ENCODE data around the gene LARP4B. TPM values are rescaled to one million over a fixed set of nuclear protein-coding genes. Genes with fewer than 3 reads are reported as not detected.

The LARP4B gene
- total RNA-seq, 2 donors from 2014 or later, result 130 to 242 TPM

GRCh38 chr10:818010-818409 is 113.5 kb downstream of the LARP4B start:
- no peak for ATAC-seq
- no peaks in the 10 kb centered on the region for H3K9me3 Mint-ChIP-seq
- peaks cover 10 to 21% of the 10 kb centered on the region in 2 donors for H3K4me1 Mint-ChIP-seq (ENCODE audit: low read depth in 2 of 2)
- H3K36me3 Mint-ChIP-seq, result peaks cover 28% of the 10 kb centered on the region
- H3K27me3 Mint-ChIP-seq, result no peaks in the 10 kb centered on the region
- DNase-seq (ENCODE audit: low spot score), result no peak
- no peak overlapping the region for H3K27ac Mint-ChIP-seq
- H3K4me3 Mint-ChIP-seq, result no peak overlapping the region

DNA sequence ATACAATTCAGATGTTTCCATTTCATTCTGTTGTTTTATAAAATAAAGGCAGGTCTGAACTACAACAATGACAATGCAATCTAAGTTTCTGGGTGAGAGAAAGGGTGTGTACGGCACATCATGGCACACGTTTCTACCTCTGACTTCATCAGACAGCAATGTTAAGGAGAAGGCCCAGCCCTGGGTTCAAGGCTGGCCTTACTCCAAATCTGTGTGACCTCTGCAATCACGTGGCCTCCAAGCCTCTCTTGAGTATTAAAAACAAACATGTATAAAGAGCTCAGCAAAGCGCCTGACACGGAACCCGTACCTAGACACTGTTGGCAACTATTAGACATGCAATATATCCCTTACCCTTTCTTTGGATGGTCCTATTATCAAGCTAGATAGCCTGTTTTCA is 114.1 kb downstream of the LARP4B start:
- peaks cover 29% of the 10 kb centered on the region for H3K36me3 Mint-ChIP-seq
- no peak overlapping the region for H3K4me3 Mint-ChIP-seq
- ATAC-seq (no peak), DNase-seq (ENCODE audit: low spot score) (no peak)
- H3K4me1 Mint-ChIP-seq (ENCODE audit: low read depth in 2 of 2), result peaks cover 10 to 21% of the 10 kb centered on the region in 2 donors
- no peaks in the 10 kb centered on the region for H3K27me3 Mint-ChIP-seq
- no peaks in the 10 kb centered on the region for H3K9me3 Mint-ChIP-seq
- no peak overlapping the region for H3K27ac Mint-ChIP-seq

DNA sequence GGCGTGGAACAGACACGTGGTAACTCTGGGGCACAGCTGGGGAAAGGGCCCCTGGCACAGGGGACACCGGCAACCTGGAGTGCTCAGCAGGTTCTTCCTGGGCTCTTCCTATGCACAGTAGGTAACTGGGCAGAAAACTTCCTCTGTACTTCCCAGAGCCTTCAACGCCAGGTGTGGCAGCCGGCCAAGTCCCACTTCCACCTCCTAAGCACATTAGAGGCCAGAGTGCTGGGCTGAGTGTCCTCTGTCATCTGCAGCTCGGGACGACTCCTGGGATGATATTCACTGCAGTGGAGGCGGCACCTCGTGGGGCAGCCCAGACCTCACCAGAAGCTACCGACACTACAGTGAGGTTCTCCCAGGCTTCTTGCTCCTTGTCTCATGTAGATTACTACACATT is 114.5 kb downstream of the LARP4B start:
- no peak overlapping the region for H3K27ac Mint-ChIP-seq
- peaks cover 10 to 20% of the 10 kb centered on the region in 2 donors for H3K4me1 Mint-ChIP-seq (ENCODE audit: low read depth in 2 of 2)
- DNase-seq (ENCODE audit: low spot score), result no peak
- ATAC-seq, result no peak
- peaks cover 29% of the 10 kb centered on the region for H3K36me3 Mint-ChIP-seq
- no peak overlapping the region for H3K4me3 Mint-ChIP-seq
- no peaks in the 10 kb centered on the region for H3K9me3 Mint-ChIP-seq
- no peaks in the 10 kb centered on the region for H3K27me3 Mint-ChIP-seq

- Mint-ChIP-seq H3K4me3 (no peak overlapping the region), H3K27ac (no peak overlapping the region), H3K4me1 (ENCODE audit: low read depth in 2 of 2) (peaks cover 5 to 11% of the 10 kb centered on the region in 2 donors), H3K9me3 (no peaks in the 10 kb centered on the region), H3K36me3 (peaks cover 26% of the 10 kb centered on the region), H3K27me3 (no peaks in the 10 kb centered on the region)
- ATAC-seq (no peak), DNase-seq (ENCODE audit: low spot score) (no peak)
These were observed 115.4 kb downstream of the LARP4B start for GRCh38 chr10:816091-816477.

- Mint-ChIP-seq H3K27me3 (no peaks in the 10 kb centered on the region), H3K36me3 (peaks cover 20% of the 10 kb centered on the region), H3K9me3 (no peaks in the 10 kb centered on the region), H3K4me1 (ENCODE audit: low read depth in 2 of 2) (peaks cover 0 to 7% of the 10 kb centered on the region in 2 donors), H3K4me3 (no peak overlapping the region), H3K27ac (no peak overlapping the region)
- no peak for DNase-seq (ENCODE audit: low spot score)
- no peak for ATAC-seq
These were observed 116.0 kb downstream of the LARP4B start for GRCh38 chr10:815338-816090.

DNA sequence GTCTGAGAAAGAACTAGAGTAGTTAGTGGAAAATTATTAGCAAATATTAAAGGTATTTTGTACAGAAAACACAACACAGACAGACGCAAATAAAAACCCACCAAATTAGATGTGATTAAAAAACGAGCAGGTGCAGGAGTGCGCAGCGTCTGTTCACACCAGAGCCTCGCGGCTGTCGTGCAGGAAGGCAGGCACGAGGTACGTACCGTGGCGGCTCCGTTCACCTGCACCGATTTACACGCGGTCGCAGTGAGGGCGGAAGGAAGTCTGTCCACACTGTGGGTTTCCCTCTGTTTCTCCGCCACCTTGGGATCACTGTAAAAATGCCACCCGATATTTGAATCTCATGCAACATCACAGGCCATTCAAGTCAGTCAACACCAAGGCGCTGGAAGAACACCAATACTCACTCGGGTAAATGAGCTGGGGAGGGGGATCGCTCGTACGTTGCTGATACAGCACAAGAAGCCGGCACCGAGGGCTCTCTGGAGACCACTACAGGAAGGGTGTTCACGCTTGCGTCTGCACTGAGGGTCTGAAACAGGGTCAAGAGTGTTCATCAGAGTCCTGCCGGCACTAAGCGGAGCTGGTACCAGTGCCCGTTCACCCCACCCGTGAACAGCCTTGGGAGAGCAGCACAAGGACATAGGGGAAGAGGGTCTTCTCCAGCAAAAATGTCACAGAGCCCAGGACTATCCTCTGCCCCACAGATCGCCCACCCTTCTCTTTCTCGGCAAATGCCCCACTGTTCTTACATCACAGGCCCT is 116.8 kb downstream of the LARP4B start:
- Mint-ChIP-seq H3K4me3 (no peak overlapping the region), H3K27me3 (no peaks in the 10 kb centered on the region), H3K27ac (no peak overlapping the region), H3K36me3 (peaks cover 14% of the 10 kb centered on the region), H3K9me3 (no peaks in the 10 kb centered on the region), H3K4me1 (ENCODE audit: low read depth in 2 of 2) (peaks cover 0 to 7% of the 10 kb centered on the region in 2 donors)
- ATAC-seq (no peak), DNase-seq (ENCODE audit: low spot score) (no peak)

GRCh38 chr10:813286-813685 is 118.2 kb downstream of the LARP4B start:
- H3K27ac Mint-ChIP-seq, result peak overlapping the region in 1 of 2 donors; percentile 78
- no peaks in the 10 kb centered on the region for H3K9me3 Mint-ChIP-seq
- peaks cover 18% of the 10 kb centered on the region for H3K36me3 Mint-ChIP-seq
- no peaks in the 10 kb centered on the region for H3K27me3 Mint-ChIP-seq
- DNase-seq (ENCODE audit: low spot score) (no peak), ATAC-seq (no peak)
- no peak overlapping the region for H3K4me3 Mint-ChIP-seq
- H3K4me1 Mint-ChIP-seq (ENCODE audit: low read depth in 2 of 2), result peaks cover 0 to 3% of the 10 kb centered on the region in 2 donors

DNA sequence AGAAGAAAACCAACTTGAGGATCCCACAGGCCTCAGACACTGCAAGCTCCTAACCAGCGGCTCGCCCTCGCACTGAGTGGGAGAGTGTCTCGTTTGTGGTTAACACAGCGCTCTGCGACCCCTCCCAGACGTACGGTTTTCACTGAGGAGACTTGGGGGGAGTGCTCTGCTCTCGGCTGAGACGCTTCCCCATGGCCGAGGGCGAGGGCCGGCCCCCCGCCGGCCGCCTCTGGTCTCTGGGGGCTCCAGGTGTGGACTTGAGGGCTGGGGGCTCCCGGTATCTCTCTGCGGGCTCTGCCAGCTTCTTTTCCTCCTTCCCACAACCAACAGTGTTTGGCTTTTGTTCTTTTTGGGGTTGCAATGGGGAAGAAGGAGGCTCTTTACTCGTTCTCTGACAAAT is 118.7 kb downstream of the LARP4B start:
- H3K27me3 Mint-ChIP-seq, result no peaks in the 10 kb centered on the region
- H3K4me3 Mint-ChIP-seq, result no peak overlapping the region
- no peaks in the 10 kb centered on the region for H3K9me3 Mint-ChIP-seq
- H3K36me3 Mint-ChIP-seq, result peaks cover 21% of the 10 kb centered on the region
- peak overlapping the region in 1 of 2 donors; percentile 78 for H3K27ac Mint-ChIP-seq
- ATAC-seq (no peak), DNase-seq (ENCODE audit: low spot score) (no peak)
- peaks cover 0 to 5% of the 10 kb centered on the region in 2 donors for H3K4me1 Mint-ChIP-seq (ENCODE audit: low read depth in 2 of 2)

DNA sequence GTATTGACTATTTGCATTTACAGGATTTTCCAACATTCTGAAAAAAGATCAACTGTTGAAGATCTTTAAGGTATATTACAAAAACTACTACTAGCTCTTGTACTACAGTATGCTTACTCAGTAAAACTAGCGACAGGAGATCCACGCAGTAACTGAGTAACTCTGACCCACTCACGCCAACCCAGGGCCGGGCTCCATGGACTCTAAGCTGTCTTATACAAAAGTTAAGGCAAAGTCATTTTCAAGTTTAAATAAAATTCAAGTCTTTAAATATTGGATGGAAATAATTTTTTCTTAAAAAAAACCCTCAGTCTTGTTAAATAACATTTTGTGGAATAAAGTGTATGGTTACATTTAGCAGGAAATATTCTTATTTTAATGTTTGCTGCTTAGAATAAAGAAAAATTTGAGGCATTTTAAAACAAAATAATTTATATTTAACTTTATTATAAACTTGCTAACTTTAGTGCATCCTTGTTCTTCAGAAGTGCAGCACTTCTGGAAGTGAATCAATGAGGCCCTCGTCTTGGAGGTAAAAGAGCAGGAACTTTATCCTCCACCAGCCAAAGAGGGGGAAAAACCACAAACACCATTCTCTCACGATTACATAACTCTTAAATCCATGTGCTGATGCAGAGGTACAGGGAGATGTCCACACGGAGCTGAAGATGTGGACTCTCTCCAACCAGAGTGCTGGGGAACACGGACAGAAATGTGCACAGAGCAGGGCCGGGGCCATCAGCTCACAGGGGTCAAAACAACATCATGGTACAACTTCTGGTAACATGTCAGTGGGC is 119.9 kb downstream of the LARP4B start:
- DNase-seq (ENCODE audit: low spot score) (no peak), ATAC-seq (no peak)
- Mint-ChIP-seq H3K4me3 (no peak overlapping the region), H3K27ac (no peak overlapping the region), H3K27me3 (no peaks in the 10 kb centered on the region), H3K9me3 (no peaks in the 10 kb centered on the region), H3K4me1 (ENCODE audit: low read depth in 2 of 2) (peaks cover 0 to 7% of the 10 kb centered on the region in 2 donors), H3K36me3 (peaks cover 24% of the 10 kb centered on the region)

- Mint-ChIP-seq H3K4me1 (ENCODE audit: low read depth in 2 of 2) (peaks cover 4 to 14% of the 10 kb centered on the region in 2 donors), H3K27me3 (no peaks in the 10 kb centered on the region), H3K36me3 (peaks cover 26% of the 10 kb centered on the region), H3K27ac (no peak overlapping the region), H3K9me3 (no peaks in the 10 kb centered on the region), H3K4me3 (no peak overlapping the region)
- no peak for DNase-seq (ENCODE audit: low spot score)
- ATAC-seq, result no peak
These were observed 121.1 kb downstream of the LARP4B start for GRCh38 chr10:810351-810846.

- ATAC-seq (no peak), DNase-seq (ENCODE audit: low spot score) (no peak)
- no peaks in the 10 kb centered on the region for H3K27me3 Mint-ChIP-seq
- peaks cover 22% of the 10 kb centered on the region for H3K36me3 Mint-ChIP-seq
- no peaks in the 10 kb centered on the region for H3K9me3 Mint-ChIP-seq
- H3K4me3 Mint-ChIP-seq, result no peak overlapping the region
- H3K4me1 Mint-ChIP-seq (ENCODE audit: low read depth in 2 of 2), result peaks cover 8 to 16% of the 10 kb centered on the region in 2 donors
- H3K27ac Mint-ChIP-seq, result no peak overlapping the region
These were observed 121.7 kb downstream of the LARP4B start for GRCh38 chr10:809671-810350.

GRCh38 chr10:807958-808353 is 123.5 kb downstream of the LARP4B start:
- H3K36me3 Mint-ChIP-seq, result peaks cover 18% of the 10 kb centered on the region
- H3K4me3 Mint-ChIP-seq, result no peak overlapping the region
- no peak for DNase-seq (ENCODE audit: low spot score)
- H3K4me1 Mint-ChIP-seq (ENCODE audit: low read depth in 2 of 2), result peaks cover 11 to 17% of the 10 kb centered on the region in 2 donors
- no peak for ATAC-seq
- peak overlapping the region in 1 of 2 donors; percentile 42 for H3K27ac Mint-ChIP-seq
- H3K9me3 Mint-ChIP-seq, result no peaks in the 10 kb centered on the region
- H3K27me3 Mint-ChIP-seq, result no peaks in the 10 kb centered on the region

Data from natural killer cell treated with Interleukin-12 subunit alpha and Interleukin-12 subunit beta and Interleukin-15 and Interleukin-18, amount 100 ng/mL, for 72 hours (primary cell).